ENCODE data around the gene ATP8B1. TPM values are rescaled to one million over a fixed set of nuclear protein-coding genes. Genes with fewer than 3 reads are reported as not detected.

Gene ATP8B1
- total RNA-seq, 1 donor from 2014 or later, result 10.5 TPM

DNA sequence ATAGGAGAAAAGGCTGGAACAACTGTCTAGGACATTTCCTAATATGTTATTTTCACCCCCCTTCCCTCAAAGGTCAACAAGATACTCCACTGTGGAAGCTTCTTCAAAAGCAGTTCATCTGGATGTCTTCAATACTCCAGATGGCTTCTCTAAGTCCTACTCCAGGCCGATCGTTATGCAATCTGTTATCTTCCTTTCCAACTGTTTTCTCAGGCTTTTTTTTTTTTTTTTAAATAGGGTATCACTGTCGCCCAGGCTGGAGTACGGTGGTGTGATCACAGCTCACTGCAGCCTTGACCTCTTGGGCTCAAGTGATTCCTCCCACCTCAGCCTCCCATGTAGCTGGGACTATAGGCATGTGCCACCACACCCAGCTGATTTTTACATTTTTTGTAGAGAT is 26.3 kb downstream of the ATP8B1 start:
- ATAC-seq (peak; percentile 98), DNase-seq (ENCODE audit: low spot score) (no peak)
- intact Hi-C loops (cut with DNase I), result no loop called here

DNA sequence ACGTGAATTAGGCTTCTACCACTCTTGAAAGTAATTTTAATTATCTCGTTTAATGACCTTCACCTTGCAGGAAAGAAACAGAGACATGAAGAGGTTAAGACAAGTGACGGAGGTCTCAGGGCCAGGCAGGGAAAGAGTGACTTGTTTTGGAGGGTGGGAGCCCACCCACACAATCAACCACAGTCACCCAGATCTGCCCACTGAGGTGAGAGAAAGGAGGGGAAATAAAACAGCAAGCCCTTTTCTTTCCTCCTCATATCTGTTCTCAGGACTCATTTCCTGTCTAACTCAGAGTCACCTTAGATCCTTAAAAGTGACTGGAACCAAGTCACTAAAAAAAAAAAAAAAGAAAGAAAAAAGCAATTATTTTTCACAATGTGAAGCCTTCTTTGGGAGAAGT is 26.8 kb downstream of the ATP8B1 start:
- DNase-seq (ENCODE audit: low spot score) (no peak), ATAC-seq (no peak)
- intact Hi-C loops (cut with DNase I), result no loop called here

DNA sequence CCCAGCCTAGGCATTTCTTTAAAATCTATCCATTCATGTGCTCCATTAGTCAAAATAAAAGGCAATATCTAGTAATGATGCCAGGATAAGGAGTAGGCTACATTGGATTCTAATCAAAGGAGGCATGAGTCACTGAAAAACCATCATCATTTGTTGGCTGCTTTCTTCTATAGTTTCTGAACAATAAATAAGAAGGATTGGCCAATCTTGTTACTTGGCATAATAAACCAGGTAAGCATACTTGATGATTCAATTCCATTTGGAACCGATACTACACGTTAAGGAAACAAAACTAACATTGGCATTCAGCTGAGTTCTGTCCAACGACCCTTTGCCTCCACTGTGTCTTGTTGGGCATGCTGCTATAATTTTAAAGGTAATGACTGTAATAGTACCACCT is 27.2 kb downstream of the ATP8B1 start:
- intact Hi-C loops (cut with DNase I), result no loop called here
- ATAC-seq, result no peak
- DNase-seq (ENCODE audit: low spot score), result no peak

DNA sequence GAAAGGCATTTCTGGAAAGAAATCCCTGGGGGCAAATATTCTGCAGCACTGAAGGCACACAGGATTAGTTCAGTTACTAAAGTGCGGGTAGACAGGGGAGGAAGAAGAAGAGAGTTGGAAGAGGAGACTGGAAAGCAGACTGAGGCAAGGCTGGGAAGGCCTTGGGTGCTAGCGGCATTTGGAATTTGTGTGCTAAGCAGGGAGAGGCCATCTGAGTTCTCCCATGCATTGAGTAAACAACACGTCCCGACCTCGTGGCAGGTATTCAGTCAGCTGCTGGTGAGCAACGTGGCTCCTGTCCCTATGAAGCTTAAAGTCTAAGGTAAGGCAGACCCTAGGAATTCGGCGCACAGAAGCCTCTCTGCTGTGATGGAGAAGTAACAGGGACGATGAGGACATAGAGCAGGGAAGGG is 30.7 kb downstream of the ATP8B1 start:
- DNase-seq (ENCODE audit: low spot score) (no peak), ATAC-seq (no peak)
- intact Hi-C loops (cut with DNase I), result no loop called here

DNA sequence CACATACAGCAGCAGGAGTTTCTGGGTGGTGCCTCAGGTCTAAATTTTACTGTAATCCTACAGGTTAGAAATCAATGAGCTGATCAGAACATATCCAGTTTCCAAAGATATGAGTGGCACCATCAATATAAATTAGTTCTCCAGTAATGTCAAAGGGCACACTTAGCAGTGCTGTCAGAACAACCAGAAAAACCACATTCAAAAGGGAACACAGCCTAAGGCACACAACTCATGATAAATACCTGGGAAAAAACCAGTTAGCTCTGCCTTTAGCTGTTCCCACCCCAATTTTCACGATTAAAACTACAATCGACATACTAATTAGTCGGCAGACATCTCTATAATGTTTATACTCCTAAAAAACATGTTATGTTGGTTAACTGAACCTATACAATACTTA is 31.5 kb downstream of the ATP8B1 start:
- DNase-seq (ENCODE audit: low spot score) (no peak), ATAC-seq (no peak)
- intact Hi-C loops (cut with DNase I), result no loop called here

DNA sequence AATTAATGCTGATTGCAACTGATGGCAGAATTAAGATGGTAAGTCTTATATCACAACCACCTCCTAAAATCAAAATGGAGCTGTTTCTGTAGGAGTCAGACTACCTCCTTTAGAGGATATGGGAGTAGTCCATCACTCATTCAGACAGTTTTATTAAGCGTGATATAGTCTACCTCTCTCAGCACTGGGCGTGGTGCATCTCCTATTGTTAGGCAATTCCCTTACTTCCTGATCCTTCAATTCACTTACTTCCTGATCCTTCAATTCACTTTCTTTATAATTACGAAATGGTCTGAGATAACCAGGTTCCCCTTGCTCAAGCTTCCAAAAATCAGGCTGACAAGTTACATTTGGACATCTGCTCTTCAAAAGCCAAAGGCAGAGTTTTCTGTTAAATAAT is 31.9 kb downstream of the ATP8B1 start:
- intact Hi-C loops (cut with DNase I), result no loop called here
- ATAC-seq (no peak), DNase-seq (ENCODE audit: low spot score) (no peak)

DNA sequence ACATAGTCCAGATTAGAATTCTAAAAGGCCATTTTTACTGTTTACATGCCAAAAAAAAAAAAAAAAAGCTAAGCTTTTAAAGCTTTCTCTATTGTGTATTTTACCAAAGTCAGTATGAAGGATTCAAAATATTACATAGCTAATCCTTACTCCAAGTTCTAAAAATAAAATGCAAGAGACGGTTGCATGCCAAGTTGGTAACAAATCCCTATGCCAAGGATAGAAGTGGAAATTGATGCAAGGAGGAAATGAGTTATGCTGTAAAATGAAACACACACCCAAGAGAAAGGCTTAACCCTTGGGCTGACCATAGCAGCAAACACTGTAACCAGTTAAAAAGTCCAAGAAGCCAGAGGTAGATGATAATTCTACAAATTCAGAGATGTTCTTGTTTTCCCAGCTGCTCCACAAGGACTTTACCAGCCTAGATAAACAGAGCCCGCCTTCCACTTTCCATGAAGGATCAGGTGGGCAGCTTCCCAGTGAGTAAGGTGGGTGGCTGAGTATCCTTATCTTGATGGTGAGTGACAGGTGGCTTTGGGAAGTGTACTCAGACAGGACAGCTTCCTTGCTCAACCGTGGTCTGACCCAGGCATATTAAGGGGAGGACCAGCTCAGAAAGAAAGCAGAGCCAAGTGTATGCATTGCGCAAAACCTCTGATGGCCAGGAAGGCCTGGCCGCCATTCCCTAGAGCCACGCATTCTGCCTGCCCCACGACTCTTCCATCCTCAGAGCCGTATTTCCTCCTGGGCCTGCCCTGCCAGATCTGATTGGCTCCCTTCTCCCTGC is 34.4 kb downstream of the ATP8B1 start:
- intact Hi-C loops (cut with DNase I), result no loop called here
- DNase-seq (ENCODE audit: low spot score) (no peak), ATAC-seq (no peak)

DNA sequence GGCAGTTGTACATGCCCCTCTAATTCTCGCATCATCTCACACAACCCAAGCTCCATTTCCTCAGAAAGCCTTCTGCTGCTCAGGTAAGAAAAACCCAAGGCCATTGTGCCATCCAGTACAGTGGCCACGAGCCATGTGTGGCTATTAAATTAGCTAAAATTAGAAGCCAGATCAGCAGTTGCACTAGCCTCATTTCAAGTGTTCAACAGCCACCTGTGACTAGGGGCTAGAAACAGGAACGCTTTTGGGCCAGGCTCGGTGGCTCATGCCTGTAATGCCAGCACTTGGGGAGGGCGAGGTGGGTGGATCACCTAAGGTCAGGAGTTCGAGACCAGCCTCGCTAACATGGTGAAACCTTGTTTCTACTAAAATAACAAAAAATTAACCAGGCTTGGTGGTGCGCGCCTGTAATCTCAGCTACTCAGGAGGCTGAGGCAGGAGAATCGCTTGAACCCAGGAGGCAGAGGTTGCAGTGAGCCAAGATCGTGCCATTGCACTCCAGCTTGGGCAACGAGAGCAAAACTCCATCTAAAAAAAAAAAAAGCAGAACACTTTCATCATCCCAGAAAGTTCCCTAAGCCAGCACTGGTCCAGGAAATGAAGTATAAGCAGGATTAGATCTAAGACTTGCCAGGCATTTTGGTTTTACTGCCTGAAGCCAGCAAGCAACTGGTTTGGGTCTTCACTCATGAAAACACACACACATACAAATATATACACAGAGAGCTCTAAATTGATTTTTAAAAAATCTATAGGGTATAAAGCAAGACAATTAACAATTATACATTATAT is 35.7 kb downstream of the ATP8B1 start:
- intact Hi-C loops (cut with DNase I), result no loop called here
- ATAC-seq (no peak), DNase-seq (ENCODE audit: low spot score) (no peak)

DNA sequence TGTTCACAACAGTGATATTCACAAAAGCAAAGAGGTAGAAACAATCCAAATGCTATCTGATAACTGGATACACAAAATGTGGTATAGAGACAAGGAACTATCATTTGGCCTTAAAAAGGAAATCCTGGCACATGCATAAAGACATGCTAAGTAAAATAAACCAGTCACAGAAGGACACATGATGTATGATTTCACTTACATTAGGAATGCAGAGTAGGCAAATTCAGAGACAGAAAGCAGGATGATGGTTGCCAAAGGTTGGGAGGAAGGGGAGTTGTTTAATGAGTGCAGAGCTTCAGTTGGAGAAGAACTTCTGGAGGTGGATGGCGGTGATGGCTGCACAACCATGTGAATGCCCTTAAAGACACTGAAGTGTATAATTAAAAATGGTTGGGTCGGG is 38.1 kb downstream of the ATP8B1 start:
- DNase-seq (ENCODE audit: low spot score), result no peak
- no peak for ATAC-seq
- intact Hi-C loops (cut with DNase I), result no loop called here

DNA sequence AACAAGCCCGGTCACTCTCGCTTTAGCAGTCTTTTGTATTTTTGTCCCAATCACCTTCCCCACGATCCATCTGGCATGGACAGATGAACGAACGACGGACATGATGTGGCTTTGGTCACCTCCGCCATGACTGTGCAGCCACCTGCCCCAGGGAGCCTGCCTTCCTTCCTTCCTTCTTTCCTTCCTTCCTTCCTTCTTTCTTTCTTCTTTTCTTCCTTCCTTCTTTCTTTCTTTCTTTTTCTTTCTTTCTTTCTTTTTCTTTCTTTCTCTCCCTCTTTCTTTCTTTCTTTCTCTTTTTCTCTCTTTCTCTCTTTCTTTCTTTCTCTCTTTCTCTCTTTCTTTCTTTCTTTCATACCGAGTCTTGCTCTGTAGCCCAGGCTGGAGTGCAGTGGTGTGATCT is 39.0 kb downstream of the ATP8B1 start:
- intact Hi-C loops (cut with DNase I), result no loop called here
- DNase-seq (ENCODE audit: low spot score) (no peak), ATAC-seq (no peak)

DNA sequence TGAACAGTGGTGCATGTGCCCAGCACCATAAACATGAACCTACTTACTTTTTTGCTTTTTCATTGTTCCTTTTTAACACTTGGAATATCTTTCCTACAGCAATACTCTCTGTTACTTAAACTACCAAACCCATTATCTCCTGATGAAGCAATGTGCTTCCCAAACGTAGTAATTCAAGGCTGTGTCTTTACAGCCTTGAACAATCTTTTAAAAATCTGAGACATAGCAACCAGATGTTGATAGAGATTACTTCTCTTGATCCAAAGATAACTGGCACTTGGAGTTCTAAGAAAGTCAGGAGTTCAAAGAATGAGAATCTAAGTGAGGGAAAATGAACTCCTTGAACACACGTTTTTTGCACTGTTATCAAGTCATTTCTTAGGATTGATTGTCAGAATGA is 40.4 kb downstream of the ATP8B1 start:
- ATAC-seq (no peak), DNase-seq (ENCODE audit: low spot score) (no peak)
- intact Hi-C loops (cut with DNase I), result no loop called here

DNA sequence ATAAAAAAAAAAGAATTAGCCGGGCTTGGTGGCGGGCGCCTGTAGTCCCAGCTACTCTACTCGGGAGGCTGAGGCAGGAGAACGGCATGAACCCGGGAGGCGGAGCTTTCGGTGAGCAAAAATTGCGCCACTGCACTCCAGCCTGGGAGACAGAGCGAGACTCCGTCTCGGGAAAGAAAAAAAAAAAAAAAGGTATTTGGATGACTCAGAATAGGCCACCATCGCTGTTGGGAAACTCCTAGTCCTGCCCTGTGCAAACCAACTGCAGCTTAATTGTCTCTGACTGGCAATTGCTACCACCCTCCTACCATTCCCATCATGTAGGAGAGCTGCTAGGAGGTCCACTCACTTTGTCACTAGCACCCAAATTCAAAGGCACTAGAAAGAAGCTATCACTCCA is 43.5 kb downstream of the ATP8B1 start:
- DNase-seq (ENCODE audit: low spot score), result no peak
- ATAC-seq, result no peak
- intact Hi-C loops (cut with DNase I), result no loop called here

DNA sequence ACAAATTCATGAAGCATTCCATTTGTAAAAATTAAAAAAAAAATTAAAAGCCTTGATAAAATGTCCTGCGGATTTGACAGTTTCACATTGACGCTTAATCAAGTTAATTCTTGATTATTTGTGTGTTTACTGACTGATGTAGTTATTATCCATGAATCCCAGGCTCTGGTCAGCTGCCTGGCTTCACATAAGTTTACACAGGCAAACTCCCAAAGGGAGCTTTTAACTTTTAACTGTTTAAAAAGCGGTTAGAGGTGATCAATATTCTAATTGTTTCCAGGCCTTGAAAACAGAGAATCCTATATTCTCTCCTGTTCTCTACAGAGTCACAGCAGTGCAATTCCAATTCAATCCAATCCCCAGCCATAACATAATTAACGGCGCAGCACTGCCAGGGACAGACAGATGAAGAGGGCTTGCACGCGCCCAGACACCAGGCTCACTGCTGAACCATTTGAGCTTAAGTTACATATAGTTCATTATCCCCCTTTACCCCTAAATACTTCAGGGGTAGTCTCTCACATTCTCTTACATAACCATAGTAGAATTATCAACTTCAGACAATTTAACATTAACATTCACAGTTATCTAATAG is 47.5 kb downstream of the ATP8B1 start:
- intact Hi-C loops (cut with DNase I), result no loop called here
- DNase-seq (ENCODE audit: low spot score) (no peak), ATAC-seq (no peak)

DNA sequence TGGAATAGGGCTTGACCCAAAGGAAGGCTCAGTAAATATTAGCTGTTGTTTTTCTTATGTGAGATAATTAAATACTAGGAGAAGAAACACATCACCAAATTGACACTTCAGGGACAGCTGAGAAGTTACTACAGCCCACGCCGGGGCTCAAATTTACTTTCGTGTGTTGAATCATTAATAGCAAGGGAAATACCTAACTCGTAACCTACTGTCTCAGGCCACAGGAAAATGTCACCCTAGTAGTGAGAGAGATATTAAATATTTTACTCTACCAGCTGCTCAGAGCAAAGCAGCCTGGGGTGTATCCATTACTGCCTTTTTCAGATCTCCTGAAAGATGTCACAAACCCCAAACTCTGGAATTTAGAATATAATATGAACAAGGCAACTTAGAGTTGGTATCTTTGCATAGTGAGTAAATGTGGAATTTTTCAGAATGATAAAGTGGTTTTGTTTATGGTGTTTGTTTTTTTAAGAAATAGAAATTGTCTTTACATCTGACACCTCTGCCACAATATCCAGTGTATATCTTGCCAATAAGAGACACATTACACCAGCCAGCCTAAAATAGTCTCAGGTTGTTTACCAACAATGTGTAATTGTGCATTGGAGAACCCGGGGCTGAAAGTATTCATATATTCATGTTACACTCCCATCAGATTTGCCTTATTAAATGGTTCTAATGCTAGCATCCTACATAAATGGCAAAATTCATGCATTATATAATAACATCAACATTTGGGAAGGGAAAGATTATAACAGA is 48.4 kb downstream of the ATP8B1 start:
- ATAC-seq, result no peak
- intact Hi-C loops (cut with DNase I), result no loop called here
- DNase-seq (ENCODE audit: low spot score), result no peak

DNA sequence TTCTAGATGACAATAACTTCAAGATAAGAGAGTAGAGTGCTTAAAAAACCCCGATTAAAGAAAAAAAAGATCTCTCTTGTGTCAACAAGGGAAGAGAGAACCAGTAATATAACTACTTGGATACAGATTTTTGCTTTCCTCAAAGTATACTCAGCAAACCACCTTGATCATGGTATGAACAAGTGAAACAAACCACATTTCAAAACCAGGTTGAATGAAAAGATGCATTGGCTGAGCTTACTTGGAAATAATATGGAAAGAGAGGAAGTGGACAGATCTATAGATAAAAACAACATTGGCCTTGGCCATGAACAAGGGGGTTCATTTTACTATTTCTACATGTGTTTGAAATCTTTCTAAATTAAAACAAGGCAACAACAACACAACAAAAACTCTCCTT is 50.1 kb downstream of the ATP8B1 start:
- DNase-seq (ENCODE audit: low spot score) (no peak), ATAC-seq (no peak)
- intact Hi-C loops (cut with DNase I), result no loop called here

DNA sequence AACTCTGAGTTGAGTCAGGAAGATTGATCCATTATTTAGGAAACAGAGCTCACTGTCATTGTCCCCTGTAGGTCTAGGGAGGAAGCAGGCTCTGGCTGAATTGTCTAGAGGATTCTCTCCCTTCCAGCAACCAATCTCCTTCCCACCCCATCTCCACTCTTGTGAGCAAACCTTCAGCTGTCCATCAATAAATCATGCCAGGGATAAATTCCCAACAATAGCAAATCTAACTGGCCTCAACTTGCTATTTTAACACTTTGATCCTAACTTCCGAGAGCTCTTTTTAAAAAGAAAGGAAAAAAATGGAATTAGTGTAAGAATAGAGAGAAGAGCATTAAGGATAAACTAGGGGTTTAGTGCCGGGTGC is 53.5 kb downstream of the ATP8B1 start:
- ATAC-seq (no peak), DNase-seq (ENCODE audit: low spot score) (no peak)
- intact Hi-C loops (cut with DNase I), result no loop called here

DNA sequence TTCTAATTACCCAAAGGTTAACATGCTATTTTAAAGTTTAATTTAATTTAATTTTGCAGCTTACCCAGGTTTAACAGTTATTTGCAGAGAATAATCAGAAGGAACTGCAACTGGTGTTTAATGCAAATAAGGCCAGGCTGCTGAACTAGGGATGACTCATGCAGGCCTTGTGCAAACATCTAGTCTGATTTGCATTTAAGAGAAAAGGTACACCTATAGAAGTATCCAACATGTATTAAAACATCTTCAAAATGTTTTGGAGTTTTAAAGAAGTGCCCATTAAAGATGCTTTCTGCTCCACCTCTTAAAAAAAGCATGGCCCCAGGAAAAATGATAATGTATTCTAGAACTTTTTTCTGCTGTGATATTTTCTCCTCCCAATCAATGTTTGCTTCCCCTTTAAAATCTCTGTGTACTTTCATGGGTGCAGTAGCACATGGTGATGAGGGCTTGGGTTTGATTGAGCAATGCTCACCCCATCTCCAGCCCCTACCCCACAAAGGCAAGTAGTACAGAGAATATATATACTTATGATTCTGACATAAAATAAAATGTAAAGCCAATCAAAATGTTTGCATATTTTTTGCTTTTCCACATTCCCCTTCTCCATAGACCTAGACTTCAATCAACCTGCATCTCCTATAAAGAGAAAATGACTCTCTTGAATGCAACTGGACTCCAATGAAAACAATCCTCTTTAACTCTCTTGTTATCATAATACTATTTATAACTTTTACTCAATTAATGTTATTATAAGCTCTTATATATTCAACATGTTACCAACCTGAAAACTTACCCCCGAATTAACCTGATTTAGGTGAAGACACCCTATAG is 54.1 kb downstream of the ATP8B1 start:
- no peak for ATAC-seq
- no peak for DNase-seq (ENCODE audit: low spot score)
- intact Hi-C loops (cut with DNase I), result no loop called here

DNA sequence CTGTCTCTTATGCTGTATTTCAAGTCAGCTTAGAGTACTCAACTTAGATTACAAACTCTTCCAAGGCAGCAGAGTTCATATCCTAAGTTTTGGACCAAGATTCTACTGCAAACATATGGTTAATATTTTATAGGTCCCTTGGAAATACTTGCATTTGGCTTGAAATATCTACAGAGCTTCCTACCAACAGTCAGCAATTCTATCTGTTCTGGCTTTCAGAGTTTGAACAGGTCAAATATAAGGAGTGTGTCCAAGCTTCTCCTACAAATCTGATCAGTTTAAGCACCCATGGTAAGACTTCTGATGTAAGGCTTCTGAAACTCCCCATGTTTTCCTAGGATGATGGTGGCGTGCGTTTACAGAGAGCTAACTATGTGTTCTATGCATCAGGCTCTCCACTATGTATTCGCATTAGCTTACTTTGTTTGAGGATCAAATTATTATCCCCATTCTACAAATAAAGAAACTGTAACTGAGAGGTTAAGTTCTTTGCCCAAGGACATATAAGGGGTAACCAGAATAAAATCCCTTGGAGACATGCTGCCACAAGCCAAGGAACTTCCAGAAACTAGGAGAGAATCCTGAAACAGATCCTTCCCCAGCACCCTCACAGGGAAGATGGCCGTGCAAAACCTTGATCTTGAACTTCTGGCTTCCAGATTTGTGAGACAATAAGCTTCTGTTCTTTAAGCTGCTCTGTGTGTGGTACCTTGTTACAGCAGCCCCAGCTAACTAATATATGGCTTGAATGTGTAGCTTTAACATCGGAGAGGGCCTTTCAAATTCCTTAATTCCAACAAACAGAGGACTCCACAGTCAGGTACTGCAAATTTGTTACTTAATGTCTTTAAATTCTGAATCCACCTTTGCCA is 55.1 kb downstream of the ATP8B1 start:
- intact Hi-C loops (cut with DNase I), result no loop called here
- DNase-seq (ENCODE audit: low spot score), result no peak

More for the DNA sequence above, 55.1 kb downstream of the ATP8B1 start:
- ATAC-seq, result no peak

All from sciatic nerve (tissue), 2 donors.